ENCODE results near the gene TNNI3. TPM values are rescaled to one million over a fixed set of nuclear protein-coding genes. Genes with fewer than 3 reads are reported as not detected.

TNNI3 gene
- total and polyA plus RNA-seq, 9 of the 15 experiments (the other 6 are each of a cell fraction or from before 2014, with no cell fraction given), result 4.7 to 158 (median 42.0) TPM

- TF ChIP-seq, protein P1, sequence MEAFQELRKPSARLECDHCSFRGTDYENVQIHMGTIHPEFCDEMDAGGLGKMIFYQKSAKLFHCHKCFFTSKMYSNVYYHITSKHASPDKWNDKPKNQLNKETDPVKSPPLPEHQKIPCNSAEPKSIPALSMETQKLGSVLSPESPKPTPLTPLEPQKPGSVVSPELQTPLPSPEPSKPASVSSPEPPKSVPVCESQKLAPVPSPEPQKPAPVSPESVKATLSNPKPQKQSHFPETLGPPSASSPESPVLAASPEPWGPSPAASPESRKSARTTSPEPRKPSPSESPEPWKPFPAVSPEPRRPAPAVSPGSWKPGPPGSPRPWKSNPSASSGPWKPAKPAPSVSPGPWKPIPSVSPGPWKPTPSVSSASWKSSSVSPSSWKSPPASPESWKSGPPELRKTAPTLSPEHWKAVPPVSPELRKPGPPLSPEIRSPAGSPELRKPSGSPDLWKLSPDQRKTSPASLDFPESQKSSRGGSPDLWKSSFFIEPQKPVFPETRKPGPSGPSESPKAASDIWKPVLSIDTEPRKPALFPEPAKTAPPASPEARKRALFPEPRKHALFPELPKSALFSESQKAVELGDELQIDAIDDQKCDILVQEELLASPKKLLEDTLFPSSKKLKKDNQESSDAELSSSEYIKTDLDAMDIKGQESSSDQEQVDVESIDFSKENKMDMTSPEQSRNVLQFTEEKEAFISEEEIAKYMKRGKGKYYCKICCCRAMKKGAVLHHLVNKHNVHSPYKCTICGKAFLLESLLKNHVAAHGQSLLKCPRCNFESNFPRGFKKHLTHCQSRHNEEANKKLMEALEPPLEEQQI (IDR thresholded peaks at IDR 0.05), result no peak
- TF ChIP-seq ZNF197 (CRISPR knock-in tag; IDR thresholded peaks at IDR 0.05; ENCODE audit: low read depth), result peak; percentile 87
- TF ChIP-seq, protein P2, sequence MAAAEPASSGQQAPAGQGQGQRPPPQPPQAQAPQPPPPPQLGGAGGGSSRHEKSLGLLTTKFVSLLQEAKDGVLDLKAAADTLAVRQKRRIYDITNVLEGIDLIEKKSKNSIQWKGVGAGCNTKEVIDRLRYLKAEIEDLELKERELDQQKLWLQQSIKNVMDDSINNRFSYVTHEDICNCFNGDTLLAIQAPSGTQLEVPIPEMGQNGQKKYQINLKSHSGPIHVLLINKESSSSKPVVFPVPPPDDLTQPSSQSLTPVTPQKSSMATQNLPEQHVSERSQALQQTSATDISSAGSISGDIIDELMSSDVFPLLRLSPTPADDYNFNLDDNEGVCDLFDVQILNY (CRISPR knock-in tag; IDR thresholded peaks at IDR 0.05), result no peak
- TF ChIP-seq FOXA1 (IDR thresholded peaks at IDR 0.05; ENCODE audit: borderline replicate concordance), result no peak
- TF ChIP-seq ZNF23 (CRISPR knock-in tag; IDR thresholded peaks at IDR 0.05), result no peak
- TF ChIP-seq, protein P3, sequence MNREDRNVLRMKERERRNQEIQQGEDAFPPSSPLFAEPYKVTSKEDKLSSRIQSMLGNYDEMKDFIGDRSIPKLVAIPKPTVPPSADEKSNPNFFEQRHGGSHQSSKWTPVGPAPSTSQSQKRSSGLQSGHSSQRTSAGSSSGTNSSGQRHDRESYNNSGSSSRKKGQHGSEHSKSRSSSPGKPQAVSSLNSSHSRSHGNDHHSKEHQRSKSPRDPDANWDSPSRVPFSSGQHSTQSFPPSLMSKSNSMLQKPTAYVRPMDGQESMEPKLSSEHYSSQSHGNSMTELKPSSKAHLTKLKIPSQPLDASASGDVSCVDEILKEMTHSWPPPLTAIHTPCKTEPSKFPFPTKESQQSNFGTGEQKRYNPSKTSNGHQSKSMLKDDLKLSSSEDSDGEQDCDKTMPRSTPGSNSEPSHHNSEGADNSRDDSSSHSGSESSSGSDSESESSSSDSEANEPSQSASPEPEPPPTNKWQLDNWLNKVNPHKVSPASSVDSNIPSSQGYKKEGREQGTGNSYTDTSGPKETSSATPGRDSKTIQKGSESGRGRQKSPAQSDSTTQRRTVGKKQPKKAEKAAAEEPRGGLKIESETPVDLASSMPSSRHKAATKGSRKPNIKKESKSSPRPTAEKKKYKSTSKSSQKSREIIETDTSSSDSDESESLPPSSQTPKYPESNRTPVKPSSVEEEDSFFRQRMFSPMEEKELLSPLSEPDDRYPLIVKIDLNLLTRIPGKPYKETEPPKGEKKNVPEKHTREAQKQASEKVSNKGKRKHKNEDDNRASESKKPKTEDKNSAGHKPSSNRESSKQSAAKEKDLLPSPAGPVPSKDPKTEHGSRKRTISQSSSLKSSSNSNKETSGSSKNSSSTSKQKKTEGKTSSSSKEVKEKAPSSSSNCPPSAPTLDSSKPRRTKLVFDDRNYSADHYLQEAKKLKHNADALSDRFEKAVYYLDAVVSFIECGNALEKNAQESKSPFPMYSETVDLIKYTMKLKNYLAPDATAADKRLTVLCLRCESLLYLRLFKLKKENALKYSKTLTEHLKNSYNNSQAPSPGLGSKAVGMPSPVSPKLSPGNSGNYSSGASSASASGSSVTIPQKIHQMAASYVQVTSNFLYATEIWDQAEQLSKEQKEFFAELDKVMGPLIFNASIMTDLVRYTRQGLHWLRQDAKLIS (CRISPR knock-in tag; IDR thresholded peaks at IDR 0.05), result no peak
- TF ChIP-seq CCAR2 (IDR thresholded peaks at IDR 0.05; ENCODE audit: low read depth, low read length), result no peak
- TF ChIP-seq, protein P4, sequence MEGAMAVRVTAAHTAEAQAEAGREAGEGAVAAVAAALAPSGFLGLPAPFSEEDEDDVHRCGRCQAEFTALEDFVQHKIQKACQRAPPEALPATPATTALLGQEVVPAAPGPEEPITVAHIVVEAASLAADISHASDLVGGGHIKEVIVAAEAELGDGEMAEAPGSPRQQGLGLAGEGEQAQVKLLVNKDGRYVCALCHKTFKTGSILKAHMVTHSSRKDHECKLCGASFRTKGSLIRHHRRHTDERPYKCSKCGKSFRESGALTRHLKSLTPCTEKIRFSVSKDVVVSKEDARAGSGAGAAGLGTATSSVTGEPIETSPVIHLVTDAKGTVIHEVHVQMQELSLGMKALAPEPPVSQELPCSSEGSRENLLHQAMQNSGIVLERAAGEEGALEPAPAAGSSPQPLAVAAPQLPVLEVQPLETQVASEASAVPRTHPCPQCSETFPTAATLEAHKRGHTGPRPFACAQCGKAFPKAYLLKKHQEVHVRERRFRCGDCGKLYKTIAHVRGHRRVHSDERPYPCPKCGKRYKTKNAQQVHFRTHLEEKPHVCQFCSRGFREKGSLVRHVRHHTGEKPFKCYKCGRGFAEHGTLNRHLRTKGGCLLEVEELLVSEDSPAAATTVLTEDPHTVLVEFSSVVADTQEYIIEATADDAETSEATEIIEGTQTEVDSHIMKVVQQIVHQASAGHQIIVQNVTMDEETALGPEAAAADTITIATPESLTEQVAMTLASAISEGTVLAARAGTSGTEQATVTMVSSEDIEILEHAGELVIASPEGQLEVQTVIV (CRISPR knock-in tag; IDR thresholded peaks at IDR 0.05; ENCODE audit: borderline replicate concordance), result no peak
- peak; percentile 32; the same call in 1 of the 2 replicates for TF ChIP-seq L3MBTL2 (IDR thresholded peaks at IDR 0.05)
- TF ChIP-seq, protein P5, sequence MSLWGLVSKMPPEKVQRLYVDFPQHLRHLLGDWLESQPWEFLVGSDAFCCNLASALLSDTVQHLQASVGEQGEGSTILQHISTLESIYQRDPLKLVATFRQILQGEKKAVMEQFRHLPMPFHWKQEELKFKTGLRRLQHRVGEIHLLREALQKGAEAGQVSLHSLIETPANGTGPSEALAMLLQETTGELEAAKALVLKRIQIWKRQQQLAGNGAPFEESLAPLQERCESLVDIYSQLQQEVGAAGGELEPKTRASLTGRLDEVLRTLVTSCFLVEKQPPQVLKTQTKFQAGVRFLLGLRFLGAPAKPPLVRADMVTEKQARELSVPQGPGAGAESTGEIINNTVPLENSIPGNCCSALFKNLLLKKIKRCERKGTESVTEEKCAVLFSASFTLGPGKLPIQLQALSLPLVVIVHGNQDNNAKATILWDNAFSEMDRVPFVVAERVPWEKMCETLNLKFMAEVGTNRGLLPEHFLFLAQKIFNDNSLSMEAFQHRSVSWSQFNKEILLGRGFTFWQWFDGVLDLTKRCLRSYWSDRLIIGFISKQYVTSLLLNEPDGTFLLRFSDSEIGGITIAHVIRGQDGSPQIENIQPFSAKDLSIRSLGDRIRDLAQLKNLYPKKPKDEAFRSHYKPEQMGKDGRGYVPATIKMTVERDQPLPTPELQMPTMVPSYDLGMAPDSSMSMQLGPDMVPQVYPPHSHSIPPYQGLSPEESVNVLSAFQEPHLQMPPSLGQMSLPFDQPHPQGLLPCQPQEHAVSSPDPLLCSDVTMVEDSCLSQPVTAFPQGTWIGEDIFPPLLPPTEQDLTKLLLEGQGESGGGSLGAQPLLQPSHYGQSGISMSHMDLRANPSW (CRISPR knock-in tag; IDR thresholded peaks at IDR 0.05), result no peak
Measured at GRCh38 chr19:55117663-55118391, 39.7 kb downstream of the TNNI3 start (continued).
